Neutrophil (primary cell): ENCODE data around the gene MAJIN.
A peak's percentile ranks its signal among the peaks of the same experiment; 100 is the strongest.
"Not testable (repeated sequence)": the region's sequence is repeated elsewhere in the genome, so short reads cannot be mapped to it uniquely, and the experiment has no call there.

ENCODE experiments used
- H3K27ac ChIP-seq: fragments of 200-600 bp; sonication (generic); 2 replicates; pipeline ENCODE4 v1.5.1; 2016; ENCODE audit warnings: mild to moderate bottlenecking, moderate library complexity
- H3K27me3 ChIP-seq: fragments of 200-600 bp; sonication (generic); 2 replicates; pipeline ENCODE4 v1.6.0; 2016; ENCODE audit warnings: mild to moderate bottlenecking
- H3K36me3 ChIP-seq: fragments of 200-600 bp; sonication (generic); 2 replicates; pipeline ENCODE4 v1.5.1; 2017
- H3K4me1 ChIP-seq, 2 experiments: fragments of 200-600 bp in 1 of 2; sonication (generic) in 1 of 2; 1 replicate in 1 of 2; 2 replicates in 1 of 2; pipeline versions ENCODE4 v1.5.1 to v1.6.1; 2013 to 2016; ENCODE audit warnings: low read depth in 1 of 2, low read length in 1 of 2, mild to moderate bottlenecking in 1 of 2, moderate library complexity in 1 of 2; ENCODE audit not compliant: control insufficient read depth in 1 of 2, insufficient read depth in 1 of 2
- H3K4me3 ChIP-seq, 2 experiments: fragments of 200-600 bp in 1 of 2; sonication (generic) in 1 of 2; 1 replicate in 1 of 2; 2 replicates in 1 of 2; pipeline ENCODE4 v1.5.1; 2013 to 2016; ENCODE audit warnings: low read depth in 1 of 2, low read length in 1 of 2, mild to moderate bottlenecking in 1 of 2, moderate library complexity in 1 of 2
- H3K9me3 ChIP-seq: fragments of 200-600 bp; sonication (generic); 2 replicates; pipeline ENCODE4 v1.5.1; 2016
- TF ChIP-seq, protein P1 (sequence below): fragments of 200-600 bp; sonication (generic); IDR thresholded peaks from 2 replicates; pipeline ENCODE4 v1.5.1; 2016; ENCODE audit warnings: antibody characterized with exemption

The MAJIN gene

DNA sequence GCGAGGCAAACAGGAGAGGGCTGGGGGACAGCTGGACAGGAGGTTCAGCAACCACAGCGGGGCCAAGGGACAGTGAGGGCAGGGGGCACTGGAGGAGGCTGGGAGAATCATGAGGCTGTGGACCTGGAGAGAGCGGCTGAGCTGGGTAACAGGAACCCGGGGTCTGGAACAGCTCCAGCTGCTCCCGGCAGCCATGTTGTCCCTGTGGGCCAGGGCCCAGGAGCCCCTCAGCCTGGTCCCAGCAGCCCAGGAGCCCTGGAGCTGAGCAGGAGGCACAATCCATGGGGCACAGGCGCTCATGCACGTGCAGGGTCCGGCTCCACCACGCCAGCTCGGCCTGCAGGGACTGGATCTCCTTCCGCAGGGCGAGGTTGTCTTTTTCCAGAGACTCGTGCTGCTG, 17.5 kb upstream of the MAJIN start:
- Histone ChIP-seq H3K36me3 (no peaks in the 10 kb centered on the region), H3K9me3 (no peaks in the 10 kb centered on the region), H3K4me3 (peak overlapping the region; percentile 52 to 68), H3K4me1 (peaks cover 56 to 62% of the 10 kb centered on the region in 2 experiments), H3K27me3 (no peaks in the 10 kb centered on the region), H3K27ac (peak overlapping the region; percentile 92)
- TF ChIP-seq, protein P1, sequence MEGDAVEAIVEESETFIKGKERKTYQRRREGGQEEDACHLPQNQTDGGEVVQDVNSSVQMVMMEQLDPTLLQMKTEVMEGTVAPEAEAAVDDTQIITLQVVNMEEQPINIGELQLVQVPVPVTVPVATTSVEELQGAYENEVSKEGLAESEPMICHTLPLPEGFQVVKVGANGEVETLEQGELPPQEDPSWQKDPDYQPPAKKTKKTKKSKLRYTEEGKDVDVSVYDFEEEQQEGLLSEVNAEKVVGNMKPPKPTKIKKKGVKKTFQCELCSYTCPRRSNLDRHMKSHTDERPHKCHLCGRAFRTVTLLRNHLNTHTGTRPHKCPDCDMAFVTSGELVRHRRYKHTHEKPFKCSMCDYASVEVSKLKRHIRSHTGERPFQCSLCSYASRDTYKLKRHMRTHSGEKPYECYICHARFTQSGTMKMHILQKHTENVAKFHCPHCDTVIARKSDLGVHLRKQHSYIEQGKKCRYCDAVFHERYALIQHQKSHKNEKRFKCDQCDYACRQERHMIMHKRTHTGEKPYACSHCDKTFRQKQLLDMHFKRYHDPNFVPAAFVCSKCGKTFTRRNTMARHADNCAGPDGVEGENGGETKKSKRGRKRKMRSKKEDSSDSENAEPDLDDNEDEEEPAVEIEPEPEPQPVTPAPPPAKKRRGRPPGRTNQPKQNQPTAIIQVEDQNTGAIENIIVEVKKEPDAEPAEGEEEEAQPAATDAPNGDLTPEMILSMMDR = no peak

DNA sequence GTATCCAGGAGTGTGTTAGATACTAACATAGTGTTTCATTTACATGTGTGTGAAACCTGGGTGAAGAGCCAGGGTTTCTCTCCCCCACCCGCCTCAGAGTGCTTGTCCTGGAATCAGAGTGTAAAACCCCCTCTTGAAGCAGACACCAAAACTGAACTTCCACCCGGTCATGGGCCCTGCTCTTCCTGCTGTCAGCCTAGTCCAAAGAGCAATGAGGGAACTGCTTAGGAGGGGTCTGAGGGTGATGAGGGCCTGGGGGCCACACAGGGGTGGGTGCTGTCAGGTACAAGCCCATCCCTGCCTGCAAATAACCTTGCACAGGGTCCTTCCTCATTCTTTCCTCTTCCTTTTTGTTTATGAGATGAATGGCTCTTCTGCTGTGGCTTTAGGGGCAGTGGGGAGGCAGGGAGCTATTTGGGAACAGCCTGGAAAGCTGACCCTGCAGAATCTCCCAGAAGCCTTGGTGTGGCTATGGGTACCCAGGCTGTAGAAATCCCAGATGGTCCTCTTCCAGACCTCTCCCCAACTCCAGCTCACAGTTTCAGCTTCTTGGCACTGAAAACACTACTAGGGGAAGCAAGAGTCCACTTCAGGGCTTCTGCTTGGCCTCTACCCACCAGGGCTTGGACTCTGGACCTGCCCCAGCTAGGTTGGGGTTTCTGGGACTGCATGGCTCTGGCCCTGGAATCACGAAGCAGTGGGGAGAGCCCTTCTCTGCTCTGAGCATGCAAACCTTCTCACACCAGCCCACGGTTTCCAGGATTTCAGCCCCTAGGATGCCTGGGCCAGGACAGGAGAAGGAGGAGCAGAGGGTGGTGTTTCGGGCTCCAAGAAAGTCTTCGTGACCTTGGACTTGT, 16.3 kb upstream of the MAJIN start:
- Histone ChIP-seq H3K27me3 (no peaks in the 10 kb centered on the region), H3K9me3 (no peaks in the 10 kb centered on the region), H3K36me3 (no peaks in the 10 kb centered on the region), H3K4me3 (peak overlapping the region in 1 of 2 experiments; percentile 42), H3K27ac (peak overlapping the region; percentile 92), H3K4me1 (peaks cover 56 to 66% of the 10 kb centered on the region in 2 experiments)
- TF ChIP-seq, protein P1 = no peak

DNA sequence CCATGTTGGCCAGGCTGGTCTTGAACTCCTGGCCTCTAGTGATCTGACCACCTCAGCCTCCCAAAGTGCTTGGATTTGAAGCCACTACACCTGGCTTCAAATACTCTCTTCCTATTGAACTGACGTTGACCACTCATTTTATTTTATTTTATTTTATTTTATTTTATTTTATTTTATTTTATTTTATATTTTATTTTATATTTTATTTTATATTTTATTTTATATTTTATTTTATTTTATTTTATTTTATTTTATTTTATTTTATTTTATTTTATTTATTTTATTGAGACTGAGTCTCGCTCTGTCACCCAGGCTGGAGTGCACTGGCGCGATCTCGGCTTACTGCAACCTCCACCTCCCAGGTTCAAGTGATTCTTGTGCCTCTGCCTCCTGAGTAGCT, 11.4 kb upstream of the MAJIN start:
- peaks cover 17 to 24% of the 10 kb centered on the region in 2 experiments for H3K4me1 ChIP-seq
- peaks cover 25% of the 10 kb centered on the region for H3K27me3 ChIP-seq
- not testable (repeated sequence) for H3K36me3 ChIP-seq, H3K4me3 ChIP-seq, H3K9me3 ChIP-seq, H3K27ac ChIP-seq

DNA sequence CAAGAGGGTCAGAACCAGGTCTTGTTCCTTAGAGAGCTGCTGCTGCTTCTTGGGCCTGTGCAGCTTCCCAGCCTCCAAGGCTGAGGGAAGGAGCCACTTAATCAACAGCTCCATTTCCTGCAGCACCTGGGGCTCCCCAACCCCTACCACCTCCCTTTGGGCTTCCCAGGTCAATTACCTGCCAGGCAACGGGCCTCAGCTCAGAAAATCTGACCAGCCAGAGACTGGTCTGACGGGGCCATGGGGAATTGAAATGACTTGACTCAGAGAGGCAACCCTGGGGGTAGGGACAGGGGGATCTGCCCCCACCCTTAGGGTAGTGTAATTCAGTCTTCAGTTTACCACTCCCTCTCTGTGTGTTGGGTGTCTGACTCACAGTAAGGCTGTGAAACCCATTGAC, 4.7 kb upstream of the MAJIN start:
- H3K36me3 ChIP-seq = no peaks in the 10 kb centered on the region
- H3K4me3 ChIP-seq = no peak overlapping the region

DNA sequence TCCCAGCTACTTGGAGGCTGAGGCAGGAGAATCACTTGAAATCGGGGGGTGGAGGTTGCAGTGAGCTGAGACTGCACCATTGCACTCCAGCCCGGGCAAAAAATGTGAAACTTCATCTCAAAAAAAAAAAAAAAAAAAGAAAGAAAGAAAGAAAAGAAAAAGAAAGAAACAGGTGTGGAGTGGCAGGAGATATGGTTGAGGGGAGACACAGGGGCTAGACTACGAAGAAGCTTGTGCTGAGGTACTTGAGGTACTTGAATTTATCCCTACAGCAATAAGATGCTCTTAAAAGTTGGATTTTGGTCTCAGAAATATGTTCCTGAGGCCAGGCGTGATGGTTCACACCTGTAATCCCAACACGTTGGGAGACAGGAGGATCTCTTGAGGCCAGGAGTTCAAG, 2.2 kb upstream of the MAJIN start:
- H3K27ac ChIP-seq = no peak overlapping the region
- TF ChIP-seq, protein P1 = no peak
- no peaks in the 10 kb centered on the region for H3K36me3 ChIP-seq
- peaks cover 51% of the 10 kb centered on the region for H3K27me3 ChIP-seq
- H3K4me1 ChIP-seq = peaks cover 10 to 12% of the 10 kb centered on the region in 2 experiments
- H3K4me3 ChIP-seq = no peak overlapping the region
- H3K9me3 ChIP-seq = no peaks in the 10 kb centered on the region

More for the DNA sequence above, 4.7 kb upstream of the MAJIN start:
- Histone ChIP-seq H3K9me3 (no peaks in the 10 kb centered on the region), H3K4me1 (peaks cover 8 to 10% of the 10 kb centered on the region in 2 experiments), H3K27me3 (peaks cover 51% of the 10 kb centered on the region), H3K27ac (no peak overlapping the region)
- TF ChIP-seq, protein P1 = no peak

DNA sequence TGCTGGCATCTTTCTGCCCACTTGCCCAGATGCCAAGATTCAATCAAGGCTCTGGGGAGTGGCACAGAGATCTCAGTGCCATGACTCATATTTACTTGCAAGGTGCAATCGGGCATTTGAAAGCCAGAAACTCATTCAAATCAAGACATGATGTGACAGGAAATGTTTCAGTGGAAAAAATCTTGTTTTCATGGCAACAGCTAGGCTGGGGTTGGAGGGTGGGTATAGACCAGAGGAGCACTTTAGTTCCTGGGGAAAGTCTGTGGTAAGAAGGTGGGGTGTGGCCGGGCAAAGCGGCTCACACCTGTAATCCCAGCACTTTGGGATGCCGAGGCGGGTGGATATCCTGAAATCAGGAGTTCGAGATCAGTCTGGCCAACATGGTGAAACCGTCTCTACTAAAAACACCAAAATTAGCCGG, 1.2 kb downstream of the MAJIN start:
- Histone ChIP-seq H3K4me1 (peaks cover 10 to 12% of the 10 kb centered on the region in 2 experiments), H3K27me3 (peaks cover 50% of the 10 kb centered on the region), H3K9me3 (no peaks in the 10 kb centered on the region), H3K27ac (no peak overlapping the region), H3K4me3 (no peak overlapping the region), H3K36me3 (no peaks in the 10 kb centered on the region)
- TF ChIP-seq, protein P1 = no peak
